SK-N-SH treated with all-trans-retinoic acid at 6 μM for 48 hours (cell line): ENCODE measurements around the gene STK4.

Experiments used
- ATAC-seq: fragments of 200-7000 bp; cut with Tn5 transposase; 3 replicates; pipeline ENCODE4 v1.9.1; 2020; ENCODE audit warnings: mild to moderate bottlenecking, moderate library complexity
- ARNTL ChIP-seq: fragments of 450-650 bp; formaldehyde crosslinking; IDR thresholded peaks from 2 replicates; pipeline ENCODE4 v1.5.0; 2020; ENCODE audit warnings: low read depth, mild to moderate bottlenecking, moderate library complexity, borderline replicate concordance
- BACH2 ChIP-seq: fragments of 250-450 bp; sonication (Bioruptor Pico); IDR thresholded peaks from 2 replicates; pipeline ENCODE4 v1.9.0; 2021; ENCODE audit warnings: mild to moderate bottlenecking, borderline replicate concordance
- CREB5 ChIP-seq: fragments of 250-450 bp; sonication (Bioruptor Pico); IDR thresholded peaks from 2 replicates; pipeline ENCODE4 v1.5.1; 2020; ENCODE audit warnings: low read depth, mild to moderate bottlenecking, moderate library complexity
- CSDC2 ChIP-seq: fragments of 250-450 bp; sonication (Bioruptor Pico); IDR thresholded peaks from 2 replicates; pipeline ENCODE4 v1.5.0; 2020; ENCODE audit warnings: mild to moderate bottlenecking, moderate library complexity
- CSRNP3 ChIP-seq: fragments of 250-450 bp; sonication (Bioruptor Pico); IDR thresholded peaks from 2 replicates; pipeline ENCODE4 v1.5.1; 2021; ENCODE audit warnings: mild to moderate bottlenecking, moderate library complexity
- ESRRG ChIP-seq: fragments of 250-450 bp; sonication (Bioruptor Pico); IDR thresholded peaks from 2 replicates; pipeline ENCODE4 v1.6.1; 2021; ENCODE audit warnings: mild to moderate bottlenecking
- ISL1 ChIP-seq: fragments of 250-450 bp; sonication (Bioruptor Pico); IDR thresholded peaks from 2 replicates; pipeline ENCODE4 v2.1.2; 2022; ENCODE audit warnings: mild to moderate bottlenecking, moderate library complexity
- OSR1 ChIP-seq: fragments of 250-450 bp; sonication (Bioruptor Pico); IDR thresholded peaks from 2 replicates; pipeline ENCODE4 v1.8.0; 2022; ENCODE audit warnings: moderate library complexity, mild to moderate bottlenecking, inconsistent platforms
- POU6F1 ChIP-seq: fragments of 250-450 bp; sonication (Bioruptor Pico); IDR thresholded peaks from 2 replicates; pipeline ENCODE4 v1.8.0; 2021; ENCODE audit warnings: low read depth, mild to moderate bottlenecking, moderate library complexity, borderline replicate concordance
- PPARA ChIP-seq: fragments of 250-450 bp; sonication (Bioruptor Pico); IDR thresholded peaks from 2 replicates; pipeline ENCODE4 v1.5.0; 2020; ENCODE audit warnings: mild to moderate bottlenecking, borderline replicate concordance
- RARB ChIP-seq: fragments of 250-450 bp; sonication (Bioruptor Pico); IDR thresholded peaks from 2 replicates; pipeline ENCODE4 v1.8.0; 2021; ENCODE audit warnings: mild to moderate bottlenecking, moderate library complexity
- SNAI2 ChIP-seq: fragments of 250-450 bp; sonication (Bioruptor Pico); IDR thresholded peaks from 2 replicates; pipeline ENCODE4 v1.5.0; 2020; ENCODE audit warnings: mild to moderate bottlenecking, moderate library complexity
- TCF4 ChIP-seq: fragments of 250-450 bp; sonication (Bioruptor Pico); IDR thresholded peaks from 2 replicates; pipeline ENCODE4 v1.8.0; 2021; ENCODE audit warnings: mild to moderate bottlenecking, moderate library complexity, borderline replicate concordance
- TOX ChIP-seq: fragments of 250-450 bp; sonication (Bioruptor Pico); IDR thresholded peaks from 2 replicates; pipeline ENCODE4 v1.8.0; 2021; ENCODE audit warnings: mild to moderate bottlenecking, moderate library complexity, borderline replicate concordance
- ZC3H10 ChIP-seq: fragments of 250-450 bp; sonication (Bioruptor Pico); IDR thresholded peaks from 2 replicates; pipeline ENCODE4 v1.5.1; 2021; ENCODE audit warnings: mild to moderate bottlenecking, moderate library complexity
- ZFP3 ChIP-seq: fragments of 250-450 bp; sonication (Bioruptor Pico); IDR thresholded peaks from 2 replicates; pipeline ENCODE4 v1.5.0; 2020; ENCODE audit warnings: mild to moderate bottlenecking, moderate library complexity
- ZFP30 ChIP-seq: fragments of 450-650 bp; formaldehyde crosslinking; IDR thresholded peaks from 2 replicates; pipeline ENCODE4 v1.5.0; 2022; ENCODE audit warnings: mild to moderate bottlenecking, moderate library complexity
- ZNF565 ChIP-seq: fragments of 450-650 bp; formaldehyde crosslinking; conservative IDR thresholded peaks from 2 replicates; pipeline ENCODE4 v1.5.0; 2020; ENCODE audit warnings: low read depth, mild to moderate bottlenecking, moderate library complexity
- ZNF70 ChIP-seq: fragments of 450-650 bp; formaldehyde crosslinking; IDR thresholded peaks from 2 replicates; pipeline ENCODE4 v1.5.0; 2020; ENCODE audit warnings: mild to moderate bottlenecking, moderate library complexity
- ZNF8 ChIP-seq: fragments of 450-650 bp; formaldehyde crosslinking; IDR thresholded peaks from 2 replicates; pipeline ENCODE4 v1.5.0; 2020; ENCODE audit warnings: mild to moderate bottlenecking, moderate library complexity

The STK4 gene

GRCh38 chr20:45082468-45082867, 116.2 kb downstream of the STK4 start (continued):
- no peak for TF ChIP-seq POU6F1 (CRISPR knock-in tag)
- TF ChIP-seq PPARA (CRISPR knock-in tag), result no peak
- no peak for TF ChIP-seq SNAI2
- no peak for TF ChIP-seq ZNF70 (CRISPR knock-in tag)
- TF ChIP-seq CREB5 (CRISPR knock-in tag), result no peak
- TF ChIP-seq OSR1 (CRISPR knock-in tag), result no peak
- TF ChIP-seq ZNF8 (CRISPR knock-in tag), result no peak
- no peak for TF ChIP-seq CSRNP3
- TF ChIP-seq BACH2, result no peak
- TF ChIP-seq ZNF565 (CRISPR knock-in tag), result no peak
- no peak for TF ChIP-seq ZC3H10 (CRISPR knock-in tag)

GRCh38 chr20:45083127-45083526, 116.8 kb downstream of the STK4 start:
- ATAC-seq, result no peak
- TF ChIP-seq ARNTL (CRISPR knock-in tag) (no peak), TCF4 (CRISPR knock-in tag) (no peak), POU6F1 (CRISPR knock-in tag) (no peak), ZFP3 (no peak), CSDC2 (CRISPR knock-in tag) (no peak), CREB5 (CRISPR knock-in tag) (no peak), PPARA (CRISPR knock-in tag) (no peak), RARB (CRISPR knock-in tag) (no peak), SNAI2 (no peak), ZFP30 (CRISPR knock-in tag) (no peak), ISL1 (CRISPR knock-in tag) (no peak), TOX (CRISPR knock-in tag) (no peak), ZNF70 (CRISPR knock-in tag) (no peak), ESRRG (CRISPR knock-in tag) (no peak)

GRCh38 chr20:45085289-45085688, 119.0 kb downstream of the STK4 start:
- no peak for ATAC-seq
- no peak for TF ChIP-seq CSDC2 (CRISPR knock-in tag)
- TF ChIP-seq ZFP30 (CRISPR knock-in tag), result no peak
- no peak for TF ChIP-seq ZFP3
- no peak for TF ChIP-seq CSRNP3
- no peak for TF ChIP-seq ZC3H10 (CRISPR knock-in tag)
- TF ChIP-seq ARNTL (CRISPR knock-in tag), result no peak
- no peak for TF ChIP-seq CREB5 (CRISPR knock-in tag)
- no peak for TF ChIP-seq SNAI2
- TF ChIP-seq ZNF8 (CRISPR knock-in tag), result no peak
